RCC 7860 (cell line): ENCODE measurements around the gene ISYNA1.

Experiments
- DNase-seq: peaks from one replicate; pipeline ENCODE4 v3.0.0-alpha.2; 2015; ENCODE audit warnings: low spot score
- FAIRE-seq: peaks from 2 replicates; lab custom pipeline; 2012; peaks lifted over from hg19 to GRCh38; lab: Jason Lieb, UNC

Gene ISYNA1

GRCh38 chr19:18397242-18398202 is 40.4 kb downstream of the ISYNA1 start, which contains the start of gene LRRC25:
Gene LRRC25, minus strand, starts transcription at chr19:18397622. Its CDS starts 659 bp downstream, at chr19:18396963.
- FAIRE-seq (no peak), DNase-seq (no peak)

DNA sequence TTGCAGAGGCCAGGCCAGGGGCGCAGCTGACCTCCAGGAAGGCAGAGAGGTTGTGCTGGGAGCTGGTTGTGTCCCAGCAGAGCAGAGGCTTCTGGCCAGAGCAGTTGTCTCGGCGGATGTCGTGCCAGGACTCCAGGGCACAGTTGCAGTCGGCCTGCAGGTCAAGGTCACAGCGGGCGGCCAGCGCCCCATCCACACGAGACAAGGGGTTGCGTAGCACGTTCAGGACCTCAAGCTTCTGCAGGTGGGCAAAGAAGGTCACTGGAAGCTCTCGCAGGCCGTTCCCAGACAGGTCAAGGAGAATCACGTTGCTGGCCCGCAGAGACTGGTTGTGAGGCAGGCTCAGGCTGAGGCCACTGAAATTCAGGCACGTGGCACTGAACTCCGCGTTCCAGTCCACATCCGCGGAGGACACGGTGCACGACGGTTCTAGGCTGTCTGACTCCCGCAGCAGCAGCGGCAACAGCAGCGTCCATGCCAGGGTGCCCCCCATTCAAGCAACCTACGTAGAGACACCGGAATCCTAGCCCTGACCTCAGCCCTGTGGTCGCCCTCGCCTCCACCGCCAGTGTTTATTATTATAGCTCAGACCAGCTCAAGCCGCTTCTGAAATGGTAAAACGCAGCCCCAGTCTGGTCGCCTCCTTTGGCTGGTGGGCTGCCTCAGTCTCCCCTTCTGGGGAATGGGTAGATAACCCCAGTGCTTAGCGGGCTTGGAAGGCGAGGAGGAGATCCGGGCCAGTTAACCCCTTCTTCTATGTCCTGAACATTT is 41.3 kb downstream of the ISYNA1 start:
- DNase-seq (no peak), FAIRE-seq (no peak)

GRCh38 chr19:18393836-18394235 is 44.1 kb downstream of the ISYNA1 start:
- no peak for FAIRE-seq

DNA sequence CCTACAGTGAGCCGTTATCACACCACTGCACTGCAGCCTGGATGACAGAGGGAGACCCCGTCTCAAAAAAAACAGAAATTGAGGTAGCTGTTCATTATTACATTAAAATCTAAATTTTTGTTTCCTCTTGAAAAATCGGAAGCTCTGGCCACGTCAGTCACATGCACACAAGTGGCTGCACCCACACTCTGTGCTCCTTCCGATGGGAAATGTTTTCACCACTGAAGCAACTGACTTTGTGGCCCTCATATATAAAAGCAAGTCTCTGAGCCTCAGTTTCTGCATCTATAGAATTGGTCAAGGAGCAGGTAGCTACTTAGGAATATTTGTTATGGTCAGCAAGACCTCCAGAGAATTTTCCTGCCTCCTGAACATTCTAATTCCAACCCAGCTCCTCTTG is 45.0 kb downstream of the ISYNA1 start:
- no peak for DNase-seq
- no peak for FAIRE-seq

More at GRCh38 chr19:18393836-18394235, 44.1 kb downstream of the ISYNA1 start:
- DNase-seq, result no peak

DNA sequence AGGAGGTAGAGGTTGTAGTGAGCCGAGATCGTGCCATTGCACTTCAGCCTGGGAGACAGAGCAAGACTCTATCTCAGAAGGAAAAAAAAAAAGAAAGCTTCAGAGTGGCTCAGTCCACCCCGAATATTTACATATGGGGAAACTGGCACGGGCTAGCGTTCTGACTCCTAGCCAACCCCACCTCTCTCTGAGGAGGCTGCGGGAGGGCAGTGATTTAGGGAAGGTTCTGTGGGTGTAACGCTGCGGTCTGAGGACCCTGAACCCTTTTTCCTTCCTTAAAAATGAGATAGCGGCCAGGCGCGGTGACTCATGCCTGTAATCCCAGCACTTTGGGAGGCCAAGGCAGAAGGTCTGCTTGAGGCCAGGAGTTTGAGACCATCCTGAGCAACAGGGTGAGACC is 45.5 kb downstream of the ISYNA1 start:
- DNase-seq (no peak), FAIRE-seq (no peak)

- FAIRE-seq, result no peak
- no peak for DNase-seq
Measured at GRCh38 chr19:18391509-18392075, 46.3 kb downstream of the ISYNA1 start.

DNA sequence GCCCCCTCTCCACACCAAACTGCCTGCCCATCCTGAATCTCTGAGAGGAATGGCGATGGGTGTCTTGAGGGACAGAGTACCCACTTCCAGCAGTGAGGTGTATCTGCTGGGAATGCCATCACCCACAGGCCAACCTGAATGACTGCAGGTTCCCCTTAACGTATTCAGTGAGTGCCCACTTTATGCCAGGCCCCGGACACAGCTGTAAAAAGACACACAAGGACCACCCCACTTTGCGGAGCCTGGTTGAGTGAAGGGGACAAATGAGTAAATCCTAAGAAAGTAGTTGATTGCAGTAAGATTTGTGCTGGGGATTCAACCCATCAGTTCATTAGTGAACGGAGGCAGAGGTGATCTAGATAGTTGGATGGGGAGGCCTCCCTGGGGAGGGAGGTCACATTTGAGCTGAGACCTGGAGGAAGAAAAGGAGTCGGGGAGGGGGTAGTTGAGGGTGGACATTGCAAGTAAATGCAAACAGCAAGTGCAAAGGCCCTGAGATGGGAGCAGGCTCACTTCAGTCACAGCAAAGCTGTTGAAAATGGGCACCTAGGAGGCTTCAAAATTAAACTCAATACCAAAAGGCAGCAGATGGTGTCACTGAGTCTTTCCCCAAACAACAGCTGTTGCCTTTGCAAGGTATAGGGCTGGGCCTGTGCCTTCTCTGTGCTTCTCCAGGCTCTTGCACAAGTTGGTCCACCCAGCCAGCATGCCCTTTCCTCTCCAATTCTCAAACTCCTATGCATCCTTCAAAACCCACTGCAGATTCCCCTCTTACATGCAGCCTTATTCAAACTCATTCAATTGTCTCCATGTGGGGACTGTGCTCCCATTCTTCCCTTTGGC is 47.6 kb downstream of the ISYNA1 start:
- DNase-seq (no peak), FAIRE-seq (no peak)

- FAIRE-seq (no peak), DNase-seq (no peak)
Measured at GRCh38 chr19:18389726-18390064, 48.2 kb downstream of the ISYNA1 start.

DNA sequence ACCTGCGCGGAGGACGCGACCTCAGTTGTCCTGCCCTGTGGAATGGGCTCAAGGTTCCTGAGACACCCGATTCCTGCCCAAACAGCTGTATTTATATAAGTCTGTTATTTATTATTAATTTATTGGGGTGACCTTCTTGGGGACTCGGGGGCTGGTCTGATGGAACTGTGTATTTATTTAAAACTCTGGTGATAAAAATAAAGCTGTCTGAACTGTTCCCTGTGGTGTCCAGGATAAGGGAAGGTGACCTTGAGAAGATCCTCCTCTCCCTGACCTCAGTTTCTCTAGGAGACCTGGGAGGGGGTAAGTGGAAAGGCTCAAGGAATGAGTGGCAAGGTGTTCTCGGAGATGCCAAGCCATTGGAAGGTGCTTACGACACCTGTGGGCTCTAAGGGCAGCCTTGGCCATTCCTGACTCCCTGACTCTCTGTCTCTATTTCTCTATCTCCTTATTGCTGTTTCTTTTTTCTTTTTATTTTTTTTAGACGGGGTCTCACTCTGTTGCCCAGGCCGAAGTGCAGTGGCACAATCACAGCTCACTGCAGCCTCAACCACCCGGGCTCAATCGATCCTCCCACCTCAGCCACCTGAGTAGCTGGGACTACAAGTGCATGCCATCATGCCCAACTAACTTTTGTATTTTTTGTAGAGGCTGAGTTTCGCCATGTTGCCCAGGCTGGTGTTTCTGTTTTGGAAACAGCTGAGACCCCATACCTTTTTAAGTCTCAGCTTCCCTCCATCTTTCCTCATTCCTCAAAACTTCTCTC is 48.8 kb downstream of the ISYNA1 start:
- DNase-seq (no peak), FAIRE-seq (no peak)

- FAIRE-seq, result no peak
Measured at GRCh38 chr19:18388100-18388959, 49.6 kb downstream of the ISYNA1 start.

GRCh38 chr19:18386543-18387271 is 51.2 kb downstream of the ISYNA1 start:
- FAIRE-seq (no peak), DNase-seq (no peak)

More at GRCh38 chr19:18388100-18388959, 49.6 kb downstream of the ISYNA1 start:
- peak; percentile 21 for DNase-seq

DNA sequence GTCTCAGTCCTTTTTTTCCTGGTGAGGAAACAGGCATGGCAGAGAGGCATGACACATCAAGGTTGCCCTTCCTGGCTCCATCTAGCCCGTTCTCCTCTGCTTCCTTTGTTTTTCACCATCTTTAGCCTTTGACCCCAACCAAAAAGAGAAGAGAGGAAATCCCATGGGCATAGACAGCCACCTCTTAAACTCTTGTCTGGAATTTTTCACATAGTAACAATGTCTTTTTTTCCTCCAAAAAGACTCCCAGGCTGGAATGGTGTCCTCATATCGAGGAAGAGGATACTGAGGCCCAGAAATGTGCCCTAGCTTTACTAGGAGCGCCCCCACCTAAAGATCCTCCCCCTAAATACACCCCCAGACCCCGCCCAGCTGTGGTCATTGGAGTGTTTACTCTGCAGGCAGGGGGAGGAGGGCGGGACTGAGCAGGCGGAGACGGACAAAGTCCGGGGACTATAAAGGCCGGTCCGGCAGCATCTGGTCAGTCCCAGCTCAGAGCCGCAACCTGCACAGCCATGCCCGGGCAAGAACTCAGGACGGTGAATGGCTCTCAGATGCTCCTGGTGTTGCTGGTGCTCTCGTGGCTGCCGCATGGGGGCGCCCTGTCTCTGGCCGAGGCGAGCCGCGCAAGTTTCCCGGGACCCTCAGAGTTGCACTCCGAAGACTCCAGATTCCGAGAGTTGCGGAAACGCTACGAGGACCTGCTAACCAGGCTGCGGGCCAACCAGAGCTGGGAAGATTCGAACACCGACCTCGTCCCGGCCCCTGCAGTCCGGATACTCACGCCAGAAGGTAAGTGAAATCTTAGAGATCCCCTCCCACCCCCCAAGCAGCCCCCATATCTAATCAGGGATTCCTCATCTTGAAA is 52.0 kb downstream of the ISYNA1 start, which contains the start of gene GDF15:
Gene GDF15 (plus strand): TSS at position 484 of the 868 bp plus-strand sequence. CDS start 32 bp downstream, at position 516.
- no peak for FAIRE-seq
- DNase-seq, result peak; percentile 67

- DNase-seq, result peak; percentile 60
- no peak for FAIRE-seq
Measured at GRCh38 chr19:18385359-18385674, 52.6 kb downstream of the ISYNA1 start.

DNA sequence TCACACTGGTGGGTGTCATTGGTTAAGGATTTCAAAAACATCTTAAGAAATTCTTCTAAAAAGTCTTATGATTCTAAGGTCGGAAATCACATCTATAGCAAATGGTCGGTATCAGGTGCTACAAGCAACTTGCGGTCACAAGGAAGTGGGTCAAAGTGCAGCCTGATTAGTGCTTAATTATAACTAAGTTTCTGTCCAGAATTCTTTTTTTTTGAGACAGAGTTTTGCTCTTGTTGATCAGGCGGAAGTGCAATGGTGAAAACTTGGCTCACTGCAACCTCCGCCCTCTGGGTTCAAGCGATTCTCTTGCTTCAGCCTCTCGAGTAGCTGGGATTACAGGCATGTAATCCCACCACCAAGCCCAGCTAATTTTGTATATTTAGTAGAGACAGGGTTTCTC is 53.2 kb downstream of the ISYNA1 start:
- DNase-seq (no peak), FAIRE-seq (no peak)
